HepG2 (cell line): ENCODE data around the gene AP2S1. TPM values are rescaled to one million over a fixed set of nuclear protein-coding genes. Genes with fewer than 3 reads are reported as not detected.

Experiments
- ASH2L ChIP-seq: fragments of 300-600, 200-600 bp; sonication (generic); IDR thresholded peaks from 2 replicates; pipeline ENCODE4 v1.7.0; 2017; ENCODE audit warnings: low read depth, mild to moderate bottlenecking, moderate library complexity, mixed read lengths, low read length; ENCODE audit not compliant: insufficient read length
- FLYWCH1 ChIP-seq: sonication (generic); formaldehyde crosslinking; IDR thresholded peaks from 2 replicates; pipeline ENCODE4 v1.8.1; 2023; ENCODE audit warnings: mild to moderate bottlenecking, missing genetic modification reagents
- HNRNPK ChIP-seq: fragments of 200-400 bp; formaldehyde crosslinking; IDR thresholded peaks from 2 replicates; pipeline ENCODE4 v1.6.1; 2018; ENCODE audit warnings: low read length, low read depth, moderate library complexity, mild to moderate bottlenecking; ENCODE audit not compliant: poor library complexity, severe bottlenecking
- JUNB ChIP-seq: sonication (generic); formaldehyde crosslinking; IDR thresholded peaks from 2 replicates; pipeline ENCODE4 v1.8.0; 2022; ENCODE audit warnings: missing genetic modification reagents, mild to moderate bottlenecking, borderline replicate concordance
- MXI1 ChIP-seq: IDR thresholded peaks from 3 replicates; pipeline ENCODE4 v1.6.1; 2012; ENCODE audit warnings: low read depth, low read length, inconsistent platforms, borderline replicate concordance
- MZF1 ChIP-seq: sonication (generic); formaldehyde crosslinking; IDR thresholded peaks from 2 replicates; pipeline ENCODE4 v1.8.1; 2023; ENCODE audit warnings: mild to moderate bottlenecking, missing genetic modification reagents, borderline replicate concordance
- NCOA2 ChIP-seq: sonication (generic); formaldehyde crosslinking; IDR thresholded peaks from 2 replicates; pipeline ENCODE4 v1.8.0; 2022; ENCODE audit warnings: inconsistent platforms
- NR2F6 ChIP-seq, 2 experiments: IDR thresholded peaks; 2 replicates each; pipeline ENCODE4 v1.6.1; 2016; ENCODE audit warnings: antibody characterized with exemption in 1 of 2, mild to moderate bottlenecking in 1 of 2
- POLR2G ChIP-seq: fragments of 200-400 bp; formaldehyde crosslinking; IDR thresholded peaks from 2 replicates; pipeline ENCODE4 v1.6.1; 2018; ENCODE audit warnings: mild to moderate bottlenecking, low read depth, low read length, moderate library complexity
- RCOR2 ChIP-seq: IDR thresholded peaks from 2 replicates; pipeline ENCODE4 v1.6.1; 2016; ENCODE audit warnings: missing biosample characterization, missing genetic modification reagents
- RXRB ChIP-seq: IDR thresholded peaks from 2 replicates; pipeline ENCODE4 v1.6.1; 2016; ENCODE audit warnings: borderline replicate concordance, missing genetic modification reagents, missing compliant biosample characterization
- SALL2 ChIP-seq: sonication (generic); formaldehyde crosslinking; IDR thresholded peaks from 2 replicates; pipeline ENCODE4 v1.8.1; 2023; ENCODE audit warnings: mild to moderate bottlenecking, missing genetic modification reagents, inconsistent platforms
- SCMH1 ChIP-seq: sonication (generic); formaldehyde crosslinking; IDR thresholded peaks from 2 replicates; pipeline ENCODE4 v1.9.0; 2021; ENCODE audit warnings: missing genetic modification reagents, mild to moderate bottlenecking, borderline replicate concordance
- SRSF9 ChIP-seq: fragments of 200-400 bp; formaldehyde crosslinking; IDR thresholded peaks from 2 replicates; pipeline ENCODE4 v1.6.1; 2018; ENCODE audit warnings: borderline replicate concordance, mild to moderate bottlenecking, low read depth, low read length; ENCODE audit not compliant: insufficient read depth, poor library complexity, severe bottlenecking
- TBX3 ChIP-seq: fragments of 450-650 bp; IDR thresholded peaks from 2 replicates; pipeline ENCODE4 v1.6.1; 2017; ENCODE audit warnings: antibody characterized with exemption, mild to moderate bottlenecking, inconsistent platforms, borderline replicate concordance
- TCF7L2 ChIP-seq: IDR thresholded peaks from 2 replicates; pipeline ENCODE4 v1.6.1; 2011; ENCODE audit warnings: mild to moderate bottlenecking, low read depth, low read length, moderate library complexity
- ZFY ChIP-seq: sonication (generic); formaldehyde crosslinking; IDR thresholded peaks from 2 replicates; pipeline ENCODE4 v1.4.0; 2020; ENCODE audit warnings: missing genetic modification reagents
- ZNF350 ChIP-seq: sonication (generic); formaldehyde crosslinking; IDR thresholded peaks from 2 replicates; pipeline ENCODE4 v1.4.0; 2020; ENCODE audit warnings: mild to moderate bottlenecking, low read depth, missing genetic modification reagents, borderline replicate concordance
- ZNF773 ChIP-seq: sonication (generic); formaldehyde crosslinking; IDR thresholded peaks from 2 replicates; pipeline ENCODE4 v1.4.0; 2020; ENCODE audit warnings: missing genetic modification reagents, borderline replicate concordance
- ZNF879 ChIP-seq: sonication (generic); formaldehyde crosslinking; IDR thresholded peaks from 2 replicates; pipeline ENCODE4 v1.8.1; 2023; ENCODE audit warnings: missing genetic modification reagents
- polyA plus RNA-seq, 8 experiments: library from polyadenylated mRNA; depleted of rRNA in 3 of 8; stranded (reverse) in 7 of 8; unstranded in 1 of 8; fragments of >200 nt; fragmentation: Illumina TruSeq in 4 of 8; extraction: Trizol in 4 of 8; gene quantifications; 2 replicates each; pipeline versions ENCODE4 v1.2.1 to v1.2.3, GENCODE V29; 2011 to 2016; ENCODE audit warnings: low read depth in 4 of 8, missing spikeins in 1 of 8, mixed read lengths in 1 of 8; ENCODE audit not compliant: insufficient read depth in 1 of 8
- total RNA-seq, 5 experiments: library from RNA; depleted of rRNA; stranded (reverse); fragments of >200 nt; fragmentation: Illumina TruSeq; extraction: Trizol; gene quantifications; 2 replicates each; pipeline ENCODE4 v1.2.3, GENCODE V29; 2016; ENCODE audit warnings: low read depth in 1 of 5
- TF ChIP-seq, protein P1 (sequence below): IDR thresholded peaks from 2 replicates; pipeline ENCODE4 v1.6.1; 2016; ENCODE audit warnings: low read depth, missing genetic modification reagents, missing compliant biosample characterization
- TF ChIP-seq, protein P2 (sequence below): sonication (generic); formaldehyde crosslinking; IDR thresholded peaks from 2 replicates; pipeline ENCODE4 v1.8.1; 2023; ENCODE audit warnings: mild to moderate bottlenecking, inconsistent platforms, moderate library complexity, missing genetic modification reagents, borderline replicate concordance

AP2S1 gene
- total and polyA plus RNA-seq, 2 of the 13 experiments (the other 11 are each of a cell fraction or from before 2014, with no cell fraction given), result 45.2 to 86.1 TPM

DNA sequence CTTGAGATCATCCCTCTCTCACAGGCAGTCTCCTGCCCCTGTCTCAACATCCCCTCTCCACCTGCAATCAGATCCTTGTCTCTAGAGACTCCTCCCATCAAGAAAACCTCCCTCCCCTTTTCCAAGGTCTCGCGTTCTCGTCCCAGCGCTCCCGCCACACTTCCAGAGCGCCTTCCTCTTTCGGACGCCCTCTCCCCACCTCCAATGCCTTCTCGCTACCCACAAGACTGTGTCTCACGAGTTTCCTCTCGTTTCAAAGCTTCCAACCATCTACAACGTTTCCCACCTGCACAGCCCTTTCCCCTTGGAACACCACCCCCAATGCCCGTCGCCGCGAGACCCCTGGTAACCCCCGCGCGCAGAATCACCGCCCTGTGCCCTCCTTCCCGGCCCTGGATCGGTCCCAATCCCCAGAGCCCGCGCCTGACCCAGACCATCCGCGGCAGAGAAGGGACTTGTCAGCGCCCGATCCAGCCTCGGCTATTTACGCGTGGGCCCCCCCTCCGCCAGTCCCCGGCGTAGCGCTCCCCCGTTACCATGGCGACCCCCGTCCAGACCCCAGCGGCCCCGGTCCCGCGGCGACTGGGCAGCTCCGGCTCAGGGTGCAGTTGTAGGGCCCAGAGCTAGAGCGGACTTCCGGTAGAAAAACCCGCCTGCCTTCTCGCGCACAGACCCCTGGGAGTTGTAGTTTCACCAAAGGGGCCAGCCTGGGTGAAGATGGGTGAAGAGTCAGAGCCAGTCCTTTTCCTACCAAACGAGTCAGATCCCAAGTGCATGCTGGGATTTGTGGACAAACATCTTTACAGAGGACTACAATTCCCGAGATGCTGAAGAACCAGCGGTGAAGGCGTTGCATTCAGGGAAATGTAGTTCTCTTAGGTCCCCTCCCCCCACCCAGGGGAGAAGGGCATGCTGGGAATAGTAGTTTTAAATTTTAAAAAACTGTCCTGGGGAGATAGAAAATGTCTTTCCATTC, at the start of gene AP2S1 (continued):
- TF ChIP-seq, protein P1, sequence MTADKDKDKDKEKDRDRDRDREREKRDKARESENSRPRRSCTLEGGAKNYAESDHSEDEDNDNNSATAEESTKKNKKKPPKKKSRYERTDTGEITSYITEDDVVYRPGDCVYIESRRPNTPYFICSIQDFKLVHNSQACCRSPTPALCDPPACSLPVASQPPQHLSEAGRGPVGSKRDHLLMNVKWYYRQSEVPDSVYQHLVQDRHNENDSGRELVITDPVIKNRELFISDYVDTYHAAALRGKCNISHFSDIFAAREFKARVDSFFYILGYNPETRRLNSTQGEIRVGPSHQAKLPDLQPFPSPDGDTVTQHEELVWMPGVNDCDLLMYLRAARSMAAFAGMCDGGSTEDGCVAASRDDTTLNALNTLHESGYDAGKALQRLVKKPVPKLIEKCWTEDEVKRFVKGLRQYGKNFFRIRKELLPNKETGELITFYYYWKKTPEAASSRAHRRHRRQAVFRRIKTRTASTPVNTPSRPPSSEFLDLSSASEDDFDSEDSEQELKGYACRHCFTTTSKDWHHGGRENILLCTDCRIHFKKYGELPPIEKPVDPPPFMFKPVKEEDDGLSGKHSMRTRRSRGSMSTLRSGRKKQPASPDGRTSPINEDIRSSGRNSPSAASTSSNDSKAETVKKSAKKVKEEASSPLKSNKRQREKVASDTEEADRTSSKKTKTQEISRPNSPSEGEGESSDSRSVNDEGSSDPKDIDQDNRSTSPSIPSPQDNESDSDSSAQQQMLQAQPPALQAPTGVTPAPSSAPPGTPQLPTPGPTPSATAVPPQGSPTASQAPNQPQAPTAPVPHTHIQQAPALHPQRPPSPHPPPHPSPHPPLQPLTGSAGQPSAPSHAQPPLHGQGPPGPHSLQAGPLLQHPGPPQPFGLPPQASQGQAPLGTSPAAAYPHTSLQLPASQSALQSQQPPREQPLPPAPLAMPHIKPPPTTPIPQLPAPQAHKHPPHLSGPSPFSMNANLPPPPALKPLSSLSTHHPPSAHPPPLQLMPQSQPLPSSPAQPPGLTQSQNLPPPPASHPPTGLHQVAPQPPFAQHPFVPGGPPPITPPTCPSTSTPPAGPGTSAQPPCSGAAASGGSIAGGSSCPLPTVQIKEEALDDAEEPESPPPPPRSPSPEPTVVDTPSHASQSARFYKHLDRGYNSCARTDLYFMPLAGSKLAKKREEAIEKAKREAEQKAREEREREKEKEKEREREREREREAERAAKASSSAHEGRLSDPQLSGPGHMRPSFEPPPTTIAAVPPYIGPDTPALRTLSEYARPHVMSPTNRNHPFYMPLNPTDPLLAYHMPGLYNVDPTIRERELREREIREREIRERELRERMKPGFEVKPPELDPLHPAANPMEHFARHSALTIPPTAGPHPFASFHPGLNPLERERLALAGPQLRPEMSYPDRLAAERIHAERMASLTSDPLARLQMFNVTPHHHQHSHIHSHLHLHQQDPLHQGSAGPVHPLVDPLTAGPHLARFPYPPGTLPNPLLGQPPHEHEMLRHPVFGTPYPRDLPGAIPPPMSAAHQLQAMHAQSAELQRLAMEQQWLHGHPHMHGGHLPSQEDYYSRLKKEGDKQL, result no peak
- TF ChIP-seq ZNF773 (CRISPR knock-in tag) (peak; percentile 45; the same call in 1 of the 2 replicates), HNRNPK (peak; percentile 35), RXRB (CRISPR knock-in tag) (peak; percentile 33; the same call in 1 of the 2 replicates), TCF7L2 (no peak), SALL2 (CRISPR knock-in tag) (no peak; the same call in 1 of the 2 replicates), FLYWCH1 (no peak), JUNB (no peak), MZF1 (CRISPR knock-in tag) (0 out of 2 replicates have a peak, but pooled peaks have one; percentile 70), ZNF879 (peak; percentile 86), SCMH1 (CRISPR knock-in tag) (no peak), ZFY (peak; percentile 91), RCOR2 (CRISPR knock-in tag) (no peak), TBX3 (no peak), ZNF350 (CRISPR knock-in tag) (peak; percentile 62; the same call in 1 of the 2 replicates), NCOA2 (no peak), MXI1 (peak; percentile 53; the same call in 1 of the 3 replicates), ASH2L (peak; percentile 87), SRSF9 (no peak), POLR2G (peak; percentile 85), NR2F6 (IDR thresholded peaks at IDR 0.05) (no peak), NR2F6 (CRISPR knock-in tag; IDR thresholded peaks at IDR 0.05) (no peak; the same call in 1 of the 2 replicates)
- TF ChIP-seq, protein P2, sequence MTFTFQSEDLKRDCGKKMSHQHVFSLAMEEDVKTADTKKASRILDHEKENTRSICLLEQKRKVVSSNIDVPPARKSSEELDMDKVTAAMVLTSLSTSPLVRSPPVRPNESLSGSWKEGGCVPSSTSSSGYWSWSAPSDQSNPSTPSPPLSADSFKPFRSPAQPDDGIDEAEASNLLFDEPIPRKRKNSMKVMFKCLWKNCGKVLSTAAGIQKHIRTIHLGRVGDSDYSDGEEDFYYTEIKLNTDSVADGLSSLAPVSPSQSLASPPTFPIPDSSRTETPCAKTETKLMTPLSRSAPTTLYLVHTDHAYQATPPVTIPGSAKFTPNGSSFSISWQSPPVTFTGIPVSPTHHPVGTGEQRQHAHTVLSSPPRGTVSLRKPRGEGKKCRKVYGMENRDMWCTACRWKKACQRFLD (CRISPR knock-in tag), result peak; percentile 69; the same call in 1 of the 2 replicates
